NCI-H2081 (cell line): ENCODE measurements around the gene SEPTIN5.
"Not testable (repeated sequence)": the region's sequence is repeated elsewhere in the genome, so short reads cannot be mapped to it uniquely, and the experiment has no call there.

Experiments
- DNase-seq, 2 experiments: peaks; one replicate each; lab custom pipeline; 2025; lab: John Stamatoyannopoulos, UW

SEPTIN5 gene

GRCh38 chr22:19714312-19715187, at the start of gene SEPTIN5:
Gene SEPTIN5 (plus strand): TSS chr22:19714503. CDS start chr22:19714589, 86 bp downstream.
- no peak for DNase-seq

GRCh38 chr22:19664951-19665783, 49.1 kb upstream of the SEPTIN5 start:
- no peak for DNase-seq

- DNase-seq: no peak
These were observed 48.3 kb upstream of the SEPTIN5 start for GRCh38 chr22:19665784-19666672.

- DNase-seq: no peak
These were observed 47.4 kb upstream of the SEPTIN5 start for GRCh38 chr22:19666673-19667593.

GRCh38 chr22:19667872-19668740, 46.2 kb upstream of the SEPTIN5 start:
- no peak for DNase-seq

- no peak for DNase-seq
These were observed 45.6 kb upstream of the SEPTIN5 start for GRCh38 chr22:19668748-19669147.

GRCh38 chr22:19669570-19669969, 44.7 kb upstream of the SEPTIN5 start:
- DNase-seq: no peak

GRCh38 chr22:19671316-19671715, 43.0 kb upstream of the SEPTIN5 start:
- DNase-seq: no peak

- no peak for DNase-seq
These were observed 42.1 kb upstream of the SEPTIN5 start for GRCh38 chr22:19672054-19672776.

GRCh38 chr22:19673660-19674059, 40.6 kb upstream of the SEPTIN5 start:
- no peak for DNase-seq

GRCh38 chr22:19674129-19674928, 40.0 kb upstream of the SEPTIN5 start:
- DNase-seq: no peak

- no peak for DNase-seq
These were observed 39.4 kb upstream of the SEPTIN5 start for GRCh38 chr22:19674929-19675253.

- DNase-seq: no peak
These were observed 38.9 kb upstream of the SEPTIN5 start for GRCh38 chr22:19675428-19675827.

- DNase-seq: not testable (repeated sequence)
These were observed 37.9 kb upstream of the SEPTIN5 start for GRCh38 chr22:19676437-19676836.

GRCh38 chr22:19678949-19679521, 35.3 kb upstream of the SEPTIN5 start:
- DNase-seq: no peak

- DNase-seq: no peak
These were observed 34.7 kb upstream of the SEPTIN5 start for GRCh38 chr22:19679522-19680101.

GRCh38 chr22:19680287-19680881, 33.9 kb upstream of the SEPTIN5 start:
- DNase-seq: no peak
